HG03558 (cell line): ENCODE results near the gene PCSK1N.
"Not testable (repeated sequence)": the region's sequence is repeated elsewhere in the genome, so short reads cannot be mapped to it uniquely, and the experiment has no call there.

ENCODE experiments used
- ATAC-seq: cut with Tn5 transposase; IDR thresholded peaks from one replicate; pipeline ENCODE4 v1.9.1; 2021; ENCODE audit warnings: moderate number of reproducible peaks; ENCODE audit not compliant: unreplicated experiment; ENCODE audit errors: extremely low read depth

PCSK1N gene

DNA sequence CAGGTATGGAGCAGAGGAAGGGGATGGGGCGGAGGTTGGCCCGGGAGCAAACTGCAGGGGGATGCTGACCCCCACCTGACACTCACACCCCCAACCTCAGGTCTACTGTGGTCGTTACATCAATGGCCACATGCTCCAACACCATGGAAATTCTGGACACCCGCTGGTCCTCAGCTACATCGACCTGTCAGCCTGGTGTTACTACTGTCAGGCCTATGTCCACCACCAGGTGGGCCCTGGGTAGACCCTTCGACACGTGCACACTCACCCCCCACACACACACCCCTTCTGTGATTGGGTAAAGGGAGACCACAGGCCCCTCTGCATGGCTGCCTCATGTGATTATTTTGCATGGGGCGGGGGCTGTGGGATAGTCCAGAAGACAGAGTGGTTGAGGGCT is 11.3 kb downstream of the PCSK1N start:
- ATAC-seq: no peak

DNA sequence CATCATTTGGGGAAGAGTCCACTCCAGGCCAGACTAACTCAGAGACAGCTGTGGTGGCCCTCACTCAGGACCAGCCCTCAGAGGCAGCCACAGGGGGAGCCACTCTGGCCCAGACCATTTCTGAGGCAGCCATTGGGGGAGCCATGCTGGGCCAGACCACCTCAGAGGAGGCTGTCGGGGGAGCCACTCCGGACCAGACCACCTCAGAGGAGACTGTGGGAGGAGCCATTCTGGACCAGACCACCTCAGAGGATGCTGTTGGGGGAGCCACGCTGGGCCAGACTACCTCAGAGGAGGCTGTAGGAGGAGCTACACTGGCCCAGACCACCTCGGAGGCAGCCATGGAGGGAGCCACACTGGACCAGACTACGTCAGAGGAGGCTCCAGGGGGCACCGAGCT is 12.4 kb downstream of the PCSK1N start:
- ATAC-seq: no peak

DNA sequence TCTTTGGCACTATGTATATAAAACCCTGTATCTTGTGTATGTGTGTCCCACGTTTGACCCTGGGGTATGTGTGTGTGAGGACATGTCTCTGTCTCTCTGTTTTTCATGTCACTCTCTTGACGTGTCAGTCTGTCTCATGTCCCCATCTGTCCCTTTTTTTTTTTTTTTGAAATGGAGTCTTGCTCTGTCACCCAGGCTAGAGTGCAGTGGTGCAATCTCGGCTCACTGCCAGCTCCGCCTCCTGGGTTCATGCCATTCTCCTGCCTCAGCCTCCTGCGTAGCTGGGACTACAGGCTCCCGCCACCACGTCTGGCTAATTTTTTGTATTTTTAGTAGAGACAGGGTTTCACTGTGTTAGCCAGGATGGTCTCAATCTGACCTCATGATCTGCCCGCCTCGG is 16.0 kb downstream of the PCSK1N start:
- not testable (repeated sequence) for ATAC-seq

DNA sequence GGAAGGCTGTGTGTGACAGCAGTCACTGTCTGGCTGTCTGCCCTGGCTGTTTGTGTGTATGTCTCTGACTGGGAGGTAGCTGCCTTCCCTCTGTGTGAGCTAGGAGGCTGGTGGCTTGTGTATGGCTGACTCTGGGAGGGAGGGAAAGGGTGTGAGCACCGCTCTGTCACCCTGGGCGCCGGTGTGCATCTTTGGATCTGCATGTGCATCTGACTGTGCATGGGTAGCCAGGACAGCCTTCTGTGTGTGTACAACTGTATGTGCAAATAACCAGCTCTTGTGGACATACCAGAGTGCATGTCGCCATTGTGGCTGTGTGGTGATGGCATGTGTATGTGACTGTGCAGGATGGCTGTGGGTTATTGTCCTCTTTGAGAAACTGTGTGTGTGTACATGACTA is 16.5 kb downstream of the PCSK1N start:
- ATAC-seq: no peak

DNA sequence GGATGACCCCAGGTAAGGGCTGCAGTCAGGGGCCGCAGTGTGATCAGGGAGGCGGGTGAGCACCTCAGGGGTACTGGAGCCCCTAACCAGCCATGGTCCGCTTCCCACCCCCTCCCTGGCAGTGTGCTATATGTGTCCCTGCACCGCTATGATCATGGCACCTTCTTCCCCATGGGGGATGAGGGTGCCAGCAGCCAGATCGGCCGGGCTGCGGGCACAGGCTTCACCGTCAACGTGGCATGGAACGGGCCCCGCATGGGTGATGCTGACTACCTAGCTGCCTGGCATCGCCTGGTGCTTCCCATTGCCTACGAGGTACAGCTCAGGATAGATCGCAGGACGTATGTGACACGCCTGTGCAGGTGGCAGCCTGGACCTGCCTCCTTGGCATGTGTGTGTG is 17.3 kb downstream of the PCSK1N start:
- ATAC-seq: no peak

DNA sequence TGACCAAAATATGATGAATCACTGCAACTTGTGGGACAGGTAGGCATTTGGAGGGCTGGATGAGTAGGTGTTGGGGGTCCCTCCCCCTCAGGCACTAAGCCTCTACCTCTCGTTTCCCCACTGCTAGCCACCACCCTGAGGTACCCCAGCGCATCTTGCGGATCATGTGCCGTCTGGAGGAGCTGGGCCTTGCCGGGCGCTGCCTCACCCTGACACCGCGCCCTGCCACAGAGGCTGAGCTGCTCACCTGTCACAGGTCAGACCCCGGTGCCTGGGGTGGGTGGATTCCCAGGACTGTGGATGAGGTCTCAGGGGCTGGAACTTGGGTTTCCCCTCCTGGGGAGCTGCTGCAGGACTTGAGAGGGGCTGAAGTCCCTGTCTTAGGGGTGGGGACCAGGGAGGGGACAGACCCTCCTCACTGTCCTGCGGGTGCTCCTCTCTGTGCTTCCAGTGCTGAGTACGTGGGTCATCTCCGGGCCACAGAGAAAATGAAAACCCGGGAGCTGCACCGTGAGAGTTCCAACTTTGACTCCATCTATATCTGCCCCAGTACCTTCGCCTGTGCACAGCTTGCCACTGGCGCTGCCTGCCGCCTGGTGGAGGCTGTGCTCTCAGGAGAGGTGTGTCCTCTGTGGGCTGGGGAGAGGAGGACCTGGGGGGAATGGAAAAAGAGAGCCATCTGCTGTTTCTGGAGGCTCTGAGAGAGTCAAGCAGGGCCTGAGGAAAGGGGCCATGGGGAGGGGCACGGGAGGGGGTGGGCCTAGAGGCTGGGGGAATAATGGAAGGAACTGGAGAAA is 19.2 kb downstream of the PCSK1N start:
- ATAC-seq: no peak

DNA sequence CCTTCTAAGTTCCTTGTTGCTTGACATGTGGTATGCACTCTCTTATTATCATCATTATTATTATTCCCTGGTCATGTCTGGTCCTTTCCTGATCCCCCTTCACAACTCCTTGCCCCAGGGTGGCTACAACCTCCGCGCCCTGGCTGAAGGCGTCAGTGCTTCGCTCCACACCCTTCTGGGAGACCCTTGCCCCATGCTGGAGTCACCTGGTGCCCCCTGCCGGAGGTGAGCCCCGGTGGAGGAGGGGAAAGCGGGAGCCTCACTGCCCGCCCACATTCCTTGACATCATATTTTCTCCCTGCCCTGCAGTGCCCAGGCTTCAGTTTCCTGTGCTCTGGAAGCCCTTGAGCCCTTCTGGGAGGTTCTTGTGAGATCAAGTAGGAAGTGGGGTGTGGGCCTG is 20.1 kb downstream of the PCSK1N start:
- no peak for ATAC-seq

DNA sequence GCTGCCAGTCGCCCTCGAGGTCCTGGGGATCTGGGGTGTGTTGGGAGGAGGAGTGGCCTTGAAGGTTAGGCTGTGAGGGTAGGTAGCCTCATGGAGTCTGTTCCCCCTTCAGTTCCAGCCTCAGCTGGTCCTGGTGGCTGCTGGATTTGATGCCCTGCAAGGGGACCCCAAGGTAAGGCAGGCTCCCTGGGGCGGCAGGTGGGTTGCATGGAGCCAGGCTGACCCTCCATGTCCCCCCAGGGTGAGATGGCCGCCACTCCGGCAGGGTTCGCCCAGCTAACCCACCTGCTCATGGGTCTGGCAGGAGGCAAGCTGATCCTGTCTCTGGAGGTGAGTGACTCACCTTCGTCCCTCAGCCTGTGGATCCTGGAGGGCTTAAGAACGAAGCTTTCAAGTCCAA is 20.7 kb downstream of the PCSK1N start:
- no peak for ATAC-seq

DNA sequence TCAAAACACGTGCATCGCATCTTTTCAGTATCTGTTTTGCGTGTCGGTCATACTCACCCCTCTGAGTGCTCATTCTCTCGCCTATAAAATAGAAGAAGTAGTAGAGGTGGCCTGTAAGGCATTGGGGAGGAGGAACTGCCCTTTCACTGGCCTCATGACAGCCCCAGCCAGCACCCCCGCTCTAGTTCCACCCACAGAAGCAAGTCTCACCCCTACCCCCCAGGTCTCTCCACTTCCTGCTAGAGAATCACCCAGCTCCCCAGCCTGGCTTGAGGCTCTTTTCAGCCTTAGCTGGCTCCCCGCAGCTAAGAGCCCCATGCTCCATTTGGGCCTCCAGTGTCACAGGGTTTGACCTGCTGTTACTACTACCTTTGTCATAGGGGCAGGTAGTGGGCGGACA is 21.8 kb downstream of the PCSK1N start:
- no peak for ATAC-seq

DNA sequence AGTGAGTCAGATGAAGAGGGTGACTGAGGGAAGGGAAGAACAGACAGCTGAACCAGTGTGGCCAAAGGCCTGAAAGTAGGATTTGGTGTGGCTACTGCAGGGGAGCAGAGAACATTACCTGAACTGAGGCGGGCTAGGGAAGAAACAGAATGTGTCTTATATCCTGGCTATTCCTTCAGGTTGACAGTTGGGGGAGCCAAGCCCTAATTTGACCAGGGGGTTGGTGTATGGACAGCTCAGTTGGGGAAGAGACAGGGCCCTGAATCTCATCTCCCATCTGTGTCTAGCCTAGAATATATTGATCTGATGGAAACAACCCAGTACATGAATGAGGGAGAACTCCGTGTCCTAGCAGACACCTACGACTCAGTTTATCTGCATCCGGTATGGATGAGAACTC is 29.3 kb downstream of the PCSK1N start:
- no peak for ATAC-seq

DNA sequence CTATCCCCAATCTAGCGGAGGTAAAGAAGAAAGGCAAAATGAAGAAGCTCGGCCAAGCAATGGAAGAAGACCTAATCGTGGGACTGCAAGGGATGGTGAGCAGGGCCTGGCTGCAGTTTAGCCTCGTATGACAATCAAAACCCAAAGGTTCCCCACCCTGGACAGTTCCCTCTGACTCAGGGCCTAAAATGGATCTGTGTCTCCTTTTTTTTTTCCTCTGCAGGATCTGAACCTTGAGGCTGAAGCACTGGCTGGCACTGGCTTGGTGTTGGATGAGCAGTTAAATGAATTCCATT is 32.6 kb downstream of the PCSK1N start:
- ATAC-seq: no peak

DNA sequence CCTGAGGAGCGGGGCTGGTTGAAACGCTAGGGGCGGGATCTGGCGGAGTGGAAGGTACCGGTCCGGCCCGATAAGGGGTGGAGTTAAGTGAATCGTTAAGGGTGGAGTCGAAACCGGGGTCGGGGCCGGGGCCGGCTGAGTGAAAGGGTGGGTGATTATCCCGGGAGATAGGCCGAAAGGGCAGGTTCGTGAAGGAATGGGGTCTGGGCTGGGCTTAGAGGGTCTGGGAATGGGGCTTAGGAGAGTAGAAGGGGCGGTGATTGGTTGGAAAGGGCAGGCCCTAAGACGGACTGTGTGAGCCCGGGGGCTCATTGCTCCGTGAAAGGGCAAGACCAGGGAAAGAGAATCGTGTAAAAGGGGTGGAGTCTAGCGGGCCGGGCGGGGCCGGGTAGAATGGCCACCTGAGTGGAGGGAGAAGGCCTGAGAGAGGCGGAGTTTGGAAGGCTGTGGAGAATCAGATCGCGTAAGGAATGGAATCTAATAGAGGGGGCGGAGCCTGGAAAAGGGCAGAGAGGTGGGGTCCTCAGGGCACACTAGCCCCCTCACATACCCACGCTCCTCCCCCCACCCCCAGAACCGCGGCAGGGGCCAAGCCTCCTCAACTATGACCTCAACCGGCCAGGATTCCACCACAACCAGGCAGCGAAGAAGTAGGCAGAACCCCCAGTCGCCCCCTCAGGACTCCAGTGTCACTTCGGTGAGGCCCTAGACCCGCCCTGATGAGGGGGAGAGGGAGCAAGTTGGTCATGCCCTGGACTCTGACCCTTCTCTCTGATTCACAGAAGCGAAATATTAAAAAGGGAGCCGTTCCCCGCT is 33.1 kb downstream of the PCSK1N start:
- ATAC-seq: no peak

DNA sequence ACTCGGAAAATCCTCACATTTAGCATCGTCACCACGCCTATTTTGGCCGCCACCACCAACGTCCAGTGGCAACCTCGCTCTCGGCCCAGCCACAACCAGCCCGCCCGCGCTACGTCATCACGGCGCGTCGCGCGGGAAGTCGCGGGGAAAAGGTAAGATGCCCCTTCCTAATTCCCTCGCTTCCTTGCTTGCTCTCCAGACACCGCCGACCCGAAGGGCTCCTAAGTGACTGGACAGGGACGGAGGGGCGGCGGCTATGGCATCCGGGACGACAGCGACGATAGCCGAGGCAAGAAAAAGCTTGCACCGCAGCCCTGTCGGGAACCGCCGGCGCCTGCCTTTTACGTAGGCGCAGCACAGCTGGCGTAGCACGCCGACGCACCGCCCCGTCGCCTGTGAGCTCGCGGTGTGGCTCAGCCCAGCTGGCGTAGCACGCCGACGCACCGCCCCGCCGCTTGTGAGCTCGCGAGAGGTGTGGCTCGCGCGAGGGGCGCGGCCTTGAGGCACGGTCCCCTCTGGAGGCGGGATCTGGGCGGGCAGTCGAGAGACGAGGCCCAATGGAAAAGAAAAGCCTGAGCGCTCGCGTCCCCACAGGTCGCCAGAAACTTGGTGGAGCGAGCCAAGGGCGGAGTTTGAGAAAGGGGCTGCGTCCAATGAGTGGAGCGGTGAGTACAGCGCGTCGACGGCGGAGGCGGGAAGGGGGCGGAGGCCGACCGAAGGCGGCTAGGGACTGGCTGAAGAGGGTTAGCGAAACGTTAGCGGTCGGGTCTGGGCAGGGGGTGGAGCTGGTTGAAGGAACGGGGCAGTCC is 33.9 kb downstream of the PCSK1N start, which contains the start of gene HDAC6:
HDAC6 (plus strand) TSS at position 788 of the 809 bp plus-strand sequence. CDS start 626 bp downstream, outside the sequence.
- peak; percentile 89 for ATAC-seq

DNA sequence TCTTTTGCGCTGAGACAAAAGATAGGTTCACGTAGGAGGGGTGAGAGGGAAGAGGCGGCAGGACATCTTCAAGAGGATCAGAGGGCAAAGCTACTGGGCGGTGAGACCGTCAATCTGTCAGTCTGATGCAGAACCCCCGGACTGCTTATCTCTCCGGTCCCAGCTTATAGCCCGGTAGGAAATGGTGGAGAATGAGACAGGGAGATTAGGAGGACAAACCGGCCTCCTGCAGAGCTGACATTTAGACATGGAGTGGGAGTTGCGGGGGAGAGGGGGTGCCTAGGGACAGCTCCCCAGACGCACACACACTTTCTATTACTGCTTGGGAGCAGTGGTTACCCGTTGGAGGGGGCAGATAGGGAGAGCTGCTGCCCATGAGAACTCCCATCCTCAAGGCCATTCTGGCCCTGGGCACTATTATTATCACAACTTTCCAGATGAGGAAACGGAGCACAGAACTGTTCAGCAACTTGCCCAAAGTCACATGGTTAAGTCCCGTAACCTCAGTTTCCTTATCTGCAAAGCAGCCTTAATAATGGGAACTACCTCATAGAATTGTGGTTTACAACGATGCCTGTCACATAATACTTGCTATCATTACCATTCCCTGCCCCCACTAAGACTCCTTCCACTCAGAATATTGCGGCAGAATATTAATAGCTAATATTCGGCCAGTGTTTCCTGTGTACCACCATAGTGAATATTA is 34.7 kb downstream of the PCSK1N start:
- no peak for ATAC-seq

DNA sequence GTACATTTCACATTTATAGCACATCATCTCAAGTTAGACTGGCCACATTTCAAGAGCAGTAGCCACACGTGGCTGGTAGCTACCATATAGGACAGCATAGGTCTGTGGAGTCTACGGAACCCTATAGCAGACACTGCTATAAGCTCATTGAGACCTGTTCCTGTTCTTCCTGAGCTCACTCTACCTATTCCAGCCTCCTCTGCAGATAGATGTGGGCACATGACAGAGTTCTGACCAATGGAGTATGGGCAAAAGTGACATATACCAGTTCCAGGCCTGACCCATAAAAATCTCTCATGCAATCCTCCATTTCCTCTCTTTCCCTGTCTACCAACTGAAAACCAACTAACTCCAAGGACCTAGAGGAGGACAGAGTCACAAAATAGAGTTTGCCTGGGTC is 37.1 kb downstream of the PCSK1N start:
- ATAC-seq: no peak

DNA sequence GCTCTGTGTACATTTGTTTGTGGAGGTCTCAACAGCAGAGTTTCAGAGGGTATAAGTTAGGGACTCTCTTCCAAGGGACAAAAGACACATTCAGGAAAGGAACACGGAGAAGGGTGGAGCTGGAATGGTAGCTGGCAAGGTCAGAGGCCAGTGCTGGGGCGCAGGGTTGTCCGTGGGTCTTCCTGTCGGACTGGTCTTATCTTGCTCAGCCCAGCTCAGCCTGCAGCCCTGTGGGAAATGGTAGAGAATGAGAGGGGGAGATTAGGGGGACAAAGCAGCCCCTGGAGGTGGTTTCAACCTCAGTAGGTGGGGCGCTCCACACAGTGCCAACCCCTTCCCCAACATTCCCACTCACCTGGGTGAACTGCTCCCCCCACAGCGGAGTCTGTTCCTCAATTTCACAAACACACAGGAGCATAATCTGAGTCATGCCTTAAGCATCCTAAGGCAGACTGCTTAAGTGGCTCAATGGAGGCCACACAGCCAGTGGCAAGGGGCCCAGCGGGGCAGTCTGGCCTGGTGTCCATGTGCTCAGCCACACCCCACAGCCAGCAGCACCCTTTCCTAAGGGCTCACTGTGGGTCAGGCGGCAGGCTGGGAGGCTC is 40.4 kb downstream of the PCSK1N start:
- no peak for ATAC-seq

DNA sequence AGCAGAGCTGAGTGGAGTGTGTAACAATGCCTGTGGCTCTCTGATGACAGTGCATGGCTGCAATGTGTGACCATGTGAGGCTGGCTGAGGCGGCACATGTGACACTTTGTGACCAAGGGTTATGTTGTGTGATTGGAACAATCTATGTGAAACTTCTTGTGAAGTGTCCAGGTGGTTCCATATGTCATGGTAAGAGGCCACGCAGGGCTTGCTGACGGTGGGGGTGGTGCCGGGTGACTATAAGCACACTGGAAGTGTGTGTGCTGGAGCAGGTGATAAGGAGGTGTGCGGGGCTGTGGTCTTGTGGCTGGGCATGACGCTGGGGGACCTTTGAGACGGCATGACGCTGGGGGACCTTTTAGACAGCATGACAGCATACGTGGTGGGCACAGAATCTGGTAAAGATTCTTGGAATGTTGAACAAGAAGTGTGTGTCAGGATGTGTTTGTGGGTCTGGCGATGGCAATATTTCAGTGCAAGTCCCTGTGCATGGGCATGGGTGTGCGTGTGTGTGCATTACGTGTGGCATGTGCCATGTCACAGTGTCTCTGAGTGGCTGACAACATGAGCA is 41.0 kb downstream of the PCSK1N start:
- no peak for ATAC-seq

DNA sequence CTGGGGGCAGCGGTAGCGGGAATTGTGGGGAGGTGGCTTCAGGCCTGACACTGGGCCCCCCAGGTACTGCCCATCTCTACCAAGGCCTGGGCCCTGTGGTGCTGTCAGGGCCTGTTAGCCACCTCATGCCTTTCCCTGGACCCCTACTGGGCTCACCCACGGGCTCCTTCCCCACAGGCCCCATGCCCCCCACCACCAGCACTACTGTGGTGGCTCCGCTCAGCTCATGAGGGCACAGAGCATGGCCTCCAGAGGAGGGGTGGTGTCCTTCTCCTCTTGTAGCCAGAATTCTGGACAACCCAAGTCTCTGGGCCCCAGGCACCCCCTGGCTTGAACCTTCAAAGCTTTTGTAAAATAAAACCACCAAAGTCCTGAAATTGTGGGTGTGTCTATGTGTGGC is 41.5 kb downstream of the PCSK1N start:
- no peak for ATAC-seq

DNA sequence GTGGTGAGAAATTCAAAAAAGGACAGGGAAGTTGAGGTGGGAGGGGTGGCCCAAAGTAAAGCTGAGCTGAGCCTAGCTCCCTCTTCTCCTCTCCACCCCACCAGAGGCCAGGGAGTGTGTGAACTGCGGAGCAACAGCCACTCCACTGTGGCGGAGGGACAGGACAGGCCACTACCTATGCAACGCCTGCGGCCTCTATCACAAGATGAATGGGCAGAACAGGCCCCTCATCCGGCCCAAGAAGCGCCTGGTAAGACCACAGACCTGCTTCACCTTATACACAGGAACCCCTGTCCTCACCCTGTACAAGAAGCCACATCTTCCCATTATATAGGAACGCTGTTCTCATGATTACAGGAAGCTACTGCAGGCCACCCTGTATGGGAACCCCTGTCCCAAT is 43.2 kb downstream of the PCSK1N start:
- no peak for ATAC-seq
